GM15510 (cell line): ENCODE data around the gene VPS37B.
A peak's percentile ranks its signal among the peaks of the same experiment; 100 is the strongest.

Source experiments
- POLR2A ChIP-seq: IDR thresholded peaks from 3 replicates; pipeline ENCODE4 v1.6.1; 2011; ENCODE audit warnings: borderline replicate concordance; ENCODE audit not compliant: insufficient read length; ENCODE audit errors: extremely low read depth

Gene VPS37B

DNA sequence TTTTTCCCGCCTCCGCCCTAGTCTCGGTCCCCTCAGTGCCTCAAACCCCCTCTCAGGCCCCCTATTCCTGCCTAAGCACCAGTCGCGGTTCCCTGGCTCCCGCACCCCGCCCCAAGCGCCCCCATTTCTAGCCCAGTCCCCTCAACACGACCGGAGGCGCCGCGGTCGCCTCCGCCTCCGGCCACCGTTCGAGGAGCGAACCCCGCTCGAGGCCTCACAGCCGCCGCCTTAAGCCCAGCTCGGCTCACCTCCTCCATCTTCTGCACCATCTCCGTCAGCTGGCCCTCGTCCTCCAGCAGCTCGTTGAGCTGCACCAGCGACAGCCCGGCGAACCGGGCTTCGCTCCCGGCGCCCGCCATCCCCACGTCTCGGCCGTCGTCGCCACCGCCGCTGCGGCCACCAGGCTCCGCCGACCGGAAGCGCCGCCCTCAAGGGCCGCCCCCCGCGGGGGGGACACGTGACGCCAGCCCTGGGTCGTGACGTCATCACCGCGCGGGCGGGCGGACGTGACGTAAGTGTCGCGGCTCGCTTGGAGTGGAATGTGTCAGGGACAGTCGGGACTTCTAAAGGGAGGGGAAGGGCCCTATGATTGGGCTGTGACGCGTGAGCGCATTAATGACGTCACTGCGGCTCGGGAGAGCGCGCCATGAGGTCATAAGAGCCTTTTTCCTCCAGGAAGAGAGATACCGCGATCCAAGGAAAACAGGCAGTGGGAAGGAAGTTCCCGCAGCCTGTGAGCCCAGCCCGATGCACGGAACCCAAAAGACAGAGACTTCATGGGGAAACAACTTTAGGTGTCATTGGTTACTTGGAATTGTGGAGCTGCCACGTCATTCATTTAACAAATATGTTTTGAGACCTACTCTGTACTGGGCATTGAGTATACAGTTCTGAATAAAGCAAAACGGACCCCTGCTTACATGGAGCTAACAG, at the start of gene VPS37B:
VPS37B (minus strand) TSS at position 421 of the 933 bp plus-strand sequence; CDS start at position 359, 62 bp downstream.
- peak; percentile 89 for TF ChIP-seq POLR2A

GRCh38 chr12:122944605-122945592, 49.0 kb upstream of the VPS37B start:
- no peak for TF ChIP-seq POLR2A

DNA sequence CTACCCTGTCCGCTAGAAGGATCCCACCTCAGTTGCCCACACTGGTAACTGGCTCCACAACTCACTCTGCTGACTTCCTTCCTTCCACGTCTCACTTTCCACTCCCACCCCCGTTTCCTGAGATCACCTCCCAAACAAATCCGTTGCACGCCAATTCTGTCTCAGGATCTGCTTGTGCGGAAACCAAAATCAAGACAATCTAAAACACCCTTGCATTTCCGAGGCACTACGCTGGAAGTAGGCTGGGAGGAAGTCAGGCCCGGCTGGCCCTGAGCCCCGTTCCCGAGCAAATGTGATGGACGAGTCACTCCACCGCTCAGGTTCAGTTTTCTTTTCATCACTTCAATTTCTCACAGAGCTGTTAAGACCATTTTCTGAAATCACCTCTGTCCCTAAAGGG, 47.3 kb upstream of the VPS37B start:
- TF ChIP-seq POLR2A: no peak

GRCh38 chr12:122942637-122943036, 46.7 kb upstream of the VPS37B start:
- no peak for TF ChIP-seq POLR2A

DNA sequence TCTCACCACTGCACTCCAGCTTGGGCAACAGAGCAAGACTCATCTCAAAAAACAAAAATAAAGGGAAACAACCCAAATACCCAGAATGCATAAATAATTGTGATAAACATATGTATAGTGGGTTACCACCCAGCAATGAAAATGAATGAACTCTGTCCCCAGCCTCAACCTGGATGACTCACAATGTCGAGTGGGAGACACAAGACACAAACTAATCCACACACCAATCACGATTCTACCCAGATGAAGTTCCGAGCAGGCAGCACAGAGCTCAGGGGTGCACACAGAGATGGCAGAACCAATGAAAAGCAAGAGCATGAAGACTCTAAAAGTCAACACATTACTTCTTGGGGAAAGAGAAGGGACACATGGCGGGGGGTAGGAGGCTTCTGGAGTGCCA, 43.2 kb upstream of the VPS37B start:
- TF ChIP-seq POLR2A: no peak

DNA sequence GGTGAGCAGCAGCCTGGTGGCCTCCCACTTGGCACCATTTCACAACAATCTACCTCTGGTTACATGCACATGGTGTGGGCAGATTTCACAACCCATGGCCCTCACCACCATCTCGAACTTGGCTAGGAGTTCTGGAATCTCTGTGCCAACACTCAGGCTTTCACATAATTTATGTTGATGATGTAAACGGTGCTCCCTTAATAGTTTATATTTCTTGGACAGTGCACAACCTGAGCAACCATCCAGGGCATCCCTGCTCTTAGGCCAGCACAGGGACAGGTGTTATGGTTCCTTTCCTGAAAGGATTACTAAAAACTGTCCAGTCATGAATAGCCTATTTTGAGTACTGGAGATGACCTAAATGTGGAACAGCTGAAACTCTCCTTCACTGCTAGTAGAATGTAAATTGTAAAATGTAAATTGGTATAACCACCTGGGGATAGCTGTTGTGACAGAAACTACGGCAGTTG, 41.7 kb upstream of the VPS37B start:
- TF ChIP-seq POLR2A: no peak

- no peak for TF ChIP-seq POLR2A
Observed at GRCh38 chr12:122935318-122935717, 39.4 kb upstream of the VPS37B start.

GRCh38 chr12:122934722-122935121, 38.8 kb upstream of the VPS37B start:
- no peak for TF ChIP-seq POLR2A

DNA sequence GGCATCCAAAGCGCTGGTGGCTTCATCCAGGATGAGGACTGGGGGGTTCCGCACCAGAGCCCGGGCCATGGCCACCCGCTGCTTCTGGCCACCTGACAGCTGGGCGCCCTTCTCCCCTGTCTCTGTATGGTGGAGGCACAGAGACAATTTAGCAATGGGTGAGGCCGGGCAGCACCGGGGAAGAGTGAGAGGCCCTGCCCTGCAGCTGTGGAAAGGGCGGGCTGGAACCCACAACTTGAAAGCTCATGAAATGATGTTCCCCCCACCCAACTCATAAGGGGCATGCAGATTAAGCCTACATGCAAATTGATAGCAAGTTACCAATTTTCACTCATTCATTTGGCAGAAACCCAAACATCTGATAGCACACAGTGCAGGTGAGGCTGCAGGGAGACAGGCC, 36.3 kb upstream of the VPS37B start:
- TF ChIP-seq POLR2A: no peak

DNA sequence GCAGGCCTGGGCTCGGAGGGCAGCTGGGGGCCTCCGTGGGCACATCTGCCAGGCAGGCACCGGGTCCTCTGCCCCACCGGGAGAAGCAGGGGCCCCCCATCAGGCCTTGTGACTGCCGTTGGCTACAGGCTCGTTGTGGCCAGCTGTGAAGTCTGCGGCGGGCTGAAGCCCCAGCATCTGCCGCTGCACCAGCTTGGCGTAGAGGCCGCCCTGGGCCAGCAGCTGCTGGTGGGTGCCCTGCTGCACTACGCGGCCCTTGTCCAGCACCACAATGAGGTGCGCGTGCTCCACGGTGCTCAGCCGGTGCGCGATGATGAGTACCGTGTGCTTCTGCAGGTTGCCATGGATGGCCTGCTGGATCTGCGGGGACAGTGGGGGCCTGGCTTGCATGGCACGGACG, 33.9 kb upstream of the VPS37B start:
- no peak for TF ChIP-seq POLR2A

DNA sequence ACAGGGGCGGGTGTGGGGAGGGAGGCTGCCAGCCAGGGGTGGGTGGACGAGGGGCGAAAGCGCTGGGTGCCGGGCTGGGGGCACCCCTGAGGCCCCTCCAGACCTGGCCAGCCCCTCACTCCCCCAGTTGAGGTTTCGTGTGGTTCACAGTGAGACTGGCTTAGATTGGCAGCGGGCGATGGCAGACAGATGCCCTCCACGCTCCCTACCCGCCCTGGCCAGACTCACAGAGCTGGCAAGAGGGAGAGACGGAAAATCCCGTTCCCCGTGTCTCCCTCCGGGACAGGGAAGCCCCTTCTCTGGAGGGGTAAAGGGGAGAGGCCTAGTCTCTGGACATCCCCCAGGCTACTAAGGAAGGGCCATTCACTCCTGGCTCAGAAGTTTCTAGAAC, 33.2 kb upstream of the VPS37B start:
- TF ChIP-seq POLR2A: no peak

DNA sequence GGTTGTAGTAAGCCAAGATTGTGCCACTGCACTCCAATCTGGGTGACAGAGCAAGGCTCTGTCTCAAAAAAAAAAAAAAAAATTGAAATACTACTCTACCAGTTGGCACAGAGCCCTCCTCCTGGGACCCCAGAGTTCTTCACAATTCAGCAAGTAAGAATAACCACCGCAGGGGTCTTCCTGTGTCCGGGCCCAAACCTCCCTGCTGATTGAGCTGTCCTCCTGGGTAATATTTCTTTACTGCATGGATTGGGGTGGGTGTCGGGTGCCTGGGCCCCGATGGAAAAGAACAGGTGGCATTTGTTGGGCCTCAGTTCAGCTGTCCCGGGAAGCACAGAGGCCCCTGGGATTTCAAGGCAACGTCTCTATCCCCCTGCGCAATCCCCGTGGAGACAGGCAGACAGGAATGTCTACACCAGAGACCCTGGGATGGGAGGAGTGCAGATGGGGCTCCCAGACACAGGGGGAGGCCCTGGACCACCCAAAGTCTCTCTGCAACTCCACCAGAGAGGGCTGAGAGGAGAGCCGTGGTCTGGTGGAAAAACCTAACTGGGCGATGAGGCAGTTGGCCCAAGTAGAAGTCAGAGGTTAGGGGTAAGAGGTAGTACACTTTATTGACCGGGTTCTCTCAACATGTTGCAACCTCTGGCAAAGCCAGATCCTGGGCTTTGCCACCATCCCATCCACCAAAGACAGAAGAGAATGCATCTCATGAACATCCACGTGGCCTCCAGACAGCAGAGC, 32.7 kb upstream of the VPS37B start:
- TF ChIP-seq POLR2A: no peak

- no peak for TF ChIP-seq POLR2A
Observed at GRCh38 chr12:122927756-122928403, 32.0 kb upstream of the VPS37B start.

DNA sequence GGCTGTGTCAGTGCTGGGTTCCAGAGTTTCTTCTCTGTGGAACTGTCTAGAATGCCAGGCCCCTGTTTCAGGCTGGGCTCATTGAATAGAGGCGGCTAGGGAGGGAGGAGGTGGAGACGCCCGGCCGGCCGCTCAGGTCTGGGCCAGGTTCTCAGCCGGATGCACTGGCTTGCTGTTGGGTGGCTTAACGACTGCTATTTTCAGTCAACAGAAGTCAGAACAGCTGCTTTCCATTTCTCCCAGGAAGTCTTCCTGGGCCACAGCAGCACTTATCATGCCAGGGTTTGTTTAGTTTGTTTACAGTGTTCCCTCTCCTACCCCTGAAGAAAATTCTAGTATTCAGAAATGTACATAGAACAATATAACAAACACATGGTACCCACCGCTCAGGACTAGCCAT, 26.0 kb upstream of the VPS37B start:
- no peak for TF ChIP-seq POLR2A

- no peak for TF ChIP-seq POLR2A
Observed at GRCh38 chr12:122920687-122921086, 24.8 kb upstream of the VPS37B start.

GRCh38 chr12:122918827-122919226, 22.9 kb upstream of the VPS37B start:
- TF ChIP-seq POLR2A: no peak
